Measurements from ENCODE around the gene PGAP1. TPM values are rescaled to one million over a fixed set of nuclear protein-coding genes. Genes with fewer than 3 reads are reported as not detected.
A peak's percentile ranks its signal among the peaks of the same experiment; 100 is the strongest.

PGAP1 gene
- total and polyA plus RNA-seq, 9 of the 15 experiments (the other 6 are each of a cell fraction or from before 2014, with no cell fraction given), result 0.08 to 0.73 (median 0.52) TPM

- TF ChIP-seq ZNF740 (CRISPR knock-in tag; IDR thresholded peaks at IDR 0.05) (no peak), ZNF740 (tag; IDR thresholded peaks at IDR 0.05) (no peak), SMARCC2 (IDR thresholded peaks at IDR 0.05; ENCODE audit: low read depth) (no peak), ELF4 (CRISPR knock-in tag; IDR thresholded peaks at IDR 0.05) (no peak), ZNF274 (IDR thresholded peaks at IDR 0.05; ENCODE audit: borderline replicate concordance, low read depth, low read length) (no peak)
- TF ChIP-seq, protein P1, sequence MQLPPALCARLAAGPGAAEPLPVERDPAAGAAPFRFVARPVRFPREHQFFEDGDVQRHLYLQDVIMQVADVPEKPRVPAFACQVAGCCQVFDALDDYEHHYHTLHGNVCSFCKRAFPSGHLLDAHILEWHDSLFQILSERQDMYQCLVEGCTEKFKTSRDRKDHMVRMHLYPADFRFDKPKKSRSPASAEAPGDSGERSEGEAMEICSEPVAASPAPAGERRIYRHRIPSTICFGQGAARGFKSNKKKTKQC (CRISPR knock-in tag; IDR thresholded peaks at IDR 0.05), result no peak
- TF ChIP-seq, protein P2, sequence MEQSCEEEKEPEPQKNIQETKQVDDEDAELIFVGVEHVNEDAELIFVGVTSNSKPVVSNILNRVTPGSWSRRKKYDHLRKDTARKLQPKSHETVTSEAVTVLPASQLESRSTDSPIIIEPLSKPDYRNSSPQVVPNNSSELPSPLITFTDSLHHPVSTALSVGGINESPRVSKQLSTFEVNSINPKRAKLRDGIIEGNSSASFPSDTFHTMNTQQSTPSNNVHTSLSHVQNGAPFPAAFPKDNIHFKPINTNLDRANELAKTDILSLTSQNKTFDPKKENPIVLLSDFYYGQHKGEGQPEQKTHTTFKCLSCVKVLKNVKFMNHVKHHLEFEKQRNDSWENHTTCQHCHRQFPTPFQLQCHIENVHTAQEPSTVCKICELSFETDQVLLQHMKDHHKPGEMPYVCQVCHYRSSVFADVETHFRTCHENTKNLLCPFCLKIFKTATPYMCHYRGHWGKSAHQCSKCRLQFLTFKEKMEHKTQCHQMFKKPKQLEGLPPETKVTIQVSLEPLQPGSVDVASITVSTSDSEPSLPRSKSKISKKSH (CRISPR knock-in tag; IDR thresholded peaks at IDR 0.05), result no peak
Observed at GRCh38 chr2:196827356-196827755, 99.2 kb downstream of the PGAP1 start (continued).

GRCh38 chr2:196823750-196824522 lies 102.6 kb downstream of the PGAP1 start:
- no peak for ATAC-seq
- Histone ChIP-seq H3K27me3 (ENCODE audit: control insufficient read depth in 2 of 2, insufficient read depth in 2 of 2, low read length in 2 of 2) (no peaks in the 10 kb centered on the region), H4K20me1 (replicated peaks; ENCODE audit: control insufficient read depth, insufficient read depth, low read length) (no peaks in the 10 kb centered on the region), H3K9me3 (replicated peaks; ENCODE audit: control insufficient read depth, insufficient read depth, low read depth, low read length) (no peaks in the 10 kb centered on the region), H2AFZ (ENCODE audit: low read depth, low read length) (no peak overlapping the region), H3K4me1 (replicated peaks in 1 of 2; ENCODE audit: control insufficient read depth in 2 of 2, insufficient read depth in 2 of 2, low read length in 2 of 2) (no peaks in the 10 kb centered on the region), H3K9ac (ENCODE audit: insufficient read depth in 1 of 2, low read depth in 2 of 2, low read length in 2 of 2) (no peak overlapping the region), H3K36me3 (ENCODE audit: control insufficient read depth, insufficient read depth, low read length) (no peaks in the 10 kb centered on the region), H3K27ac (ENCODE audit: extremely low read depth, low read depth, low read length) (no peak overlapping the region), H3K9me1 (ENCODE audit: control insufficient read depth, insufficient read depth, low read length) (no peaks in the 10 kb centered on the region), H3K4me3 (no peak overlapping the region), H3K4me2 (ENCODE audit: insufficient read depth, low read length) (no peak overlapping the region), H3K79me2 (ENCODE audit: control insufficient read depth, insufficient read depth, low read length) (no peaks in the 10 kb centered on the region)
- CTCF ChIA-PET (ENCODE audit: low intra/inter-chr PET ratio), result no interaction called here
- BruUV-seq (replicated peaks), result no TSS peak
- POLR2A ChIA-PET, result no interaction called here
- intact Hi-C loops (cut with micrococcal nuclease), result no loop called here
- peak; percentile 25; the same call in 1 of the 2 replicates for TF ChIP-seq MEF2A (IDR thresholded peaks at IDR 0.05; ENCODE audit: control insufficient read depth, low read depth, low read length)
- TF ChIP-seq TBL1XR1 (IDR thresholded peaks at IDR 0.05; ENCODE audit: low read length in 2 of 2), result no peak
- no peak for TF ChIP-seq EHMT2 (IDR thresholded peaks at IDR 0.05)
- TF ChIP-seq FOSL1 (tag; conservative IDR thresholded peaks at IDR 0.05), result peak; percentile 65
- TF ChIP-seq SNIP1 (IDR thresholded peaks at IDR 0.05; ENCODE audit: low read depth), result no peak
- TF ChIP-seq SMARCE1 (IDR thresholded peaks at IDR 0.05), result no peak
- FAIRE-seq, result no peak
- in situ Hi-C loops (cut with MboI), result no loop called here
- DNase-seq (ENCODE audit: extremely low read depth in 1 of 4, low spot score in 3 of 4), result no peak
